Measurements from ENCODE around the gene TIMM9. TPM values are rescaled to one million over a fixed set of nuclear protein-coding genes. Genes with fewer than 3 reads are reported as not detected.

Gene TIMM9
- total RNA-seq, 1 experiment from 2014 or later: 44.5 TPM

GRCh38 chr14:58398495-58398894 lies 28.8 kb downstream of the TIMM9 start:
- no TSS peak for BruUV-seq (replicated peaks)
- intact Hi-C loops (cut with micrococcal nuclease; ENCODE audit: unreplicated experiment): loop anchor here (5.0 kb wide), 1 partner anchor 291 kb away; no protein-coding TSS in a partner anchor
- H3K4me1 Mint-ChIP-seq (ENCODE audit: low read depth, unreplicated experiment): peaks cover 7% of the 10 kb centered on the region
- no peak overlapping the region for H3K4me3 Mint-ChIP-seq (ENCODE audit: low read depth, unreplicated experiment)
- no peaks in the 10 kb centered on the region for H3K9me3 Mint-ChIP-seq (ENCODE audit: low read depth, unreplicated experiment)
- CTCF ChIA-PET: no interaction called here
- no peak for DNase-seq
- H3K36me3 Mint-ChIP-seq (ENCODE audit: insufficient read depth, unreplicated experiment): peaks cover 16% of the 10 kb centered on the region
- H3K27ac Mint-ChIP-seq (ENCODE audit: unreplicated experiment): no peak overlapping the region
- H3K27me3 Mint-ChIP-seq (ENCODE audit: unreplicated experiment): no peaks in the 10 kb centered on the region
- no peak for TF ChIP-seq CTCF (IDR thresholded peaks at IDR 0.05; ENCODE audit: unreplicated experiment)

- Mint-ChIP-seq H3K4me3 (ENCODE audit: low read depth, unreplicated experiment) (no peak overlapping the region), H3K9me3 (ENCODE audit: low read depth, unreplicated experiment) (no peaks in the 10 kb centered on the region), H3K4me1 (ENCODE audit: low read depth, unreplicated experiment) (peaks cover 7% of the 10 kb centered on the region), H3K27me3 (ENCODE audit: unreplicated experiment) (no peaks in the 10 kb centered on the region), H3K36me3 (ENCODE audit: insufficient read depth, unreplicated experiment) (peaks cover 16% of the 10 kb centered on the region), H3K27ac (ENCODE audit: unreplicated experiment) (no peak overlapping the region)
- intact Hi-C loops (cut with micrococcal nuclease; ENCODE audit: unreplicated experiment): loop anchor here (5.0 kb wide), 1 partner anchor 290 kb away; no protein-coding TSS in a partner anchor
- DNase-seq: no peak
- TF ChIP-seq CTCF (IDR thresholded peaks at IDR 0.05; ENCODE audit: unreplicated experiment): no peak
- CTCF ChIA-PET: no interaction called here
- no TSS peak for BruUV-seq (replicated peaks)
These were observed 30.2 kb downstream of the TIMM9 start for GRCh38 chr14:58397156-58397555.

- H3K4me3 Mint-ChIP-seq (ENCODE audit: low read depth, unreplicated experiment): peak within 1 kb of the TSS; percentile 71
- intact Hi-C loops (cut with micrococcal nuclease; ENCODE audit: unreplicated experiment): loop anchor here (5.0 kb wide), 1 partner anchor 289 kb away; no protein-coding TSS in a partner anchor
- no TSS peak for BruUV-seq (replicated peaks)
- no peaks in the 10 kb centered on the region for H3K9me3 Mint-ChIP-seq (ENCODE audit: low read depth, unreplicated experiment)
- H3K27ac Mint-ChIP-seq (ENCODE audit: unreplicated experiment): no peak within 1 kb of the TSS
- DNase-seq: peak; percentile 80
- no peaks in the 10 kb centered on the region for H3K27me3 Mint-ChIP-seq (ENCODE audit: unreplicated experiment)
- peak; percentile 85 for TF ChIP-seq CTCF (IDR thresholded peaks at IDR 0.05; ENCODE audit: unreplicated experiment)
- H3K4me1 Mint-ChIP-seq (ENCODE audit: low read depth, unreplicated experiment): peaks cover 7% of the 10 kb centered on the region
- CTCF ChIA-PET: interaction anchor here (1.2 to 1.7 kb wide), 2 partner anchors 9 to 98 kb away, joined by 4 to 5 read pairs; partner anchors contain the start of gene ARID4A
- H3K36me3 Mint-ChIP-seq (ENCODE audit: insufficient read depth, unreplicated experiment): peaks cover 16% of the 10 kb centered on the region
These were observed 31.2 kb downstream of the TIMM9 start, which contains the start of gene TOMM20L for GRCh38 chr14:58395812-58396788. Gene TOMM20L, plus strand, starts transcription at chr14:58395930. Its CDS starts 28 bp downstream, at chr14:58395958.

GRCh38 chr14:58395562-58395811 lies 31.8 kb downstream of the TIMM9 start:
- no peak for TF ChIP-seq CTCF (IDR thresholded peaks at IDR 0.05; ENCODE audit: unreplicated experiment)
- CTCF ChIA-PET: interaction anchor here (1.2 to 1.7 kb wide), 2 partner anchors 10 to 98 kb away, joined by 4 to 5 read pairs; partner anchors contain the start of gene ARID4A
- no TSS peak for BruUV-seq (replicated peaks)
- no peaks in the 10 kb centered on the region for H3K27me3 Mint-ChIP-seq (ENCODE audit: unreplicated experiment)
- peaks cover 16% of the 10 kb centered on the region for H3K36me3 Mint-ChIP-seq (ENCODE audit: insufficient read depth, unreplicated experiment)
- no peak overlapping the region for H3K27ac Mint-ChIP-seq (ENCODE audit: unreplicated experiment)
- intact Hi-C loops (cut with micrococcal nuclease; ENCODE audit: unreplicated experiment): loop anchor here (5.0 kb wide), 1 partner anchor 288 kb away; no protein-coding TSS in a partner anchor
- H3K4me3 Mint-ChIP-seq (ENCODE audit: low read depth, unreplicated experiment): peak overlapping the region; percentile 71
- no peaks in the 10 kb centered on the region for H3K9me3 Mint-ChIP-seq (ENCODE audit: low read depth, unreplicated experiment)
- peaks cover 7% of the 10 kb centered on the region for H3K4me1 Mint-ChIP-seq (ENCODE audit: low read depth, unreplicated experiment)
- DNase-seq: no peak
